Uterus (tissue), 2 donors: ENCODE results near the gene MESP2.
A peak's percentile ranks its signal among the peaks of the same experiment; 100 is the strongest.

Experiments
- POLR2A ChIP-seq, 2 donors: fragments of 450-650 bp; IDR thresholded peaks; one replicate each; pipeline ENCODE4 v1.6.1; 2016; ENCODE audit warnings: antibody characterized with exemption in 2 of 2, mild to moderate bottlenecking in 1 of 2, moderate library complexity in 1 of 2
- TF ChIP-seq, protein P1 (sequence below), 4 experiments: fragments of 200-600 bp in 2 of 4; fragments of 450-650 bp in 2 of 4; sonication (generic) in 2 of 4; IDR thresholded peaks; one replicate each; pipeline ENCODE4 v1.5.1; 2016 to 2019; ENCODE audit warnings: antibody characterized with exemption in 4 of 4, mild to moderate bottlenecking in 2 of 4, moderate library complexity in 1 of 4

- no peak for TF ChIP-seq POLR2A (IDR thresholded peaks at IDR 0.05)
- TF ChIP-seq, protein P1, sequence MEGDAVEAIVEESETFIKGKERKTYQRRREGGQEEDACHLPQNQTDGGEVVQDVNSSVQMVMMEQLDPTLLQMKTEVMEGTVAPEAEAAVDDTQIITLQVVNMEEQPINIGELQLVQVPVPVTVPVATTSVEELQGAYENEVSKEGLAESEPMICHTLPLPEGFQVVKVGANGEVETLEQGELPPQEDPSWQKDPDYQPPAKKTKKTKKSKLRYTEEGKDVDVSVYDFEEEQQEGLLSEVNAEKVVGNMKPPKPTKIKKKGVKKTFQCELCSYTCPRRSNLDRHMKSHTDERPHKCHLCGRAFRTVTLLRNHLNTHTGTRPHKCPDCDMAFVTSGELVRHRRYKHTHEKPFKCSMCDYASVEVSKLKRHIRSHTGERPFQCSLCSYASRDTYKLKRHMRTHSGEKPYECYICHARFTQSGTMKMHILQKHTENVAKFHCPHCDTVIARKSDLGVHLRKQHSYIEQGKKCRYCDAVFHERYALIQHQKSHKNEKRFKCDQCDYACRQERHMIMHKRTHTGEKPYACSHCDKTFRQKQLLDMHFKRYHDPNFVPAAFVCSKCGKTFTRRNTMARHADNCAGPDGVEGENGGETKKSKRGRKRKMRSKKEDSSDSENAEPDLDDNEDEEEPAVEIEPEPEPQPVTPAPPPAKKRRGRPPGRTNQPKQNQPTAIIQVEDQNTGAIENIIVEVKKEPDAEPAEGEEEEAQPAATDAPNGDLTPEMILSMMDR (IDR thresholded peaks at IDR 0.05): peak; percentile 76 to 87 (median 85)
Observed at GRCh38 chr15:89740137-89740536, 36.0 kb upstream of the MESP2 start.
